Activated CD4-positive, alpha-beta T cell treated with anti-CD3 and anti-CD28 coated beads, Interleukin-2, amount 50 U/mL, for 1 hour (primary cell): ENCODE measurements around the gene XRCC4.
"Not testable (repeated sequence)": the region's sequence is repeated elsewhere in the genome, so short reads cannot be mapped to it uniquely, and the experiment has no call there.

Source experiments
- DNase-seq: peaks from one replicate; pipeline ENCODE4 v3.0.0-alpha.2; 2020

The XRCC4 gene

GRCh38 chr5:83076742-83077661, at the start of gene XRCC4, which contains the start of gene TMEM167A:
TSS of gene XRCC4 (plus strand) at chr5:83077547. CDS start at chr5:83104920, 27,373 bp downstream.
TSS of gene TMEM167A (minus strand) at chr5:83077394. CDS start at chr5:83077323, 71 bp downstream.
- peak; percentile 87 for DNase-seq

- DNase-seq, result no peak
Measured at GRCh38 chr5:83029912-83030311, 47.4 kb upstream of the XRCC4 start.

GRCh38 chr5:83031381-83031780, 46.0 kb upstream of the XRCC4 start:
- DNase-seq, result no peak

GRCh38 chr5:83034036-83034435, 43.3 kb upstream of the XRCC4 start:
- DNase-seq, result no peak

- no peak for DNase-seq
Measured at GRCh38 chr5:83034528-83035207, 42.7 kb upstream of the XRCC4 start.

GRCh38 chr5:83035373-83036100, 41.8 kb upstream of the XRCC4 start:
- no peak for DNase-seq

GRCh38 chr5:83036991-83037575, 40.3 kb upstream of the XRCC4 start:
- no peak for DNase-seq

- DNase-seq, result no peak
Measured at GRCh38 chr5:83038924-83039323, 38.4 kb upstream of the XRCC4 start.

- no peak for DNase-seq
Measured at GRCh38 chr5:83042507-83042906, 34.8 kb upstream of the XRCC4 start.

- DNase-seq, result no peak
Measured at GRCh38 chr5:83044926-83045325, 32.4 kb upstream of the XRCC4 start.

- DNase-seq, result no peak
Measured at GRCh38 chr5:83048277-83048676, 29.1 kb upstream of the XRCC4 start.

- no peak for DNase-seq
Measured at GRCh38 chr5:83048811-83049210, 28.5 kb upstream of the XRCC4 start.

GRCh38 chr5:83049370-83049885, 27.9 kb upstream of the XRCC4 start:
- DNase-seq, result no peak

GRCh38 chr5:83050723-83051340, 26.5 kb upstream of the XRCC4 start:
- no peak for DNase-seq

GRCh38 chr5:83055166-83055565, 22.2 kb upstream of the XRCC4 start:
- DNase-seq, result no peak

GRCh38 chr5:83058726-83059125, 18.6 kb upstream of the XRCC4 start:
- no peak for DNase-seq

- no peak for DNase-seq
Measured at GRCh38 chr5:83059341-83059740, 18.0 kb upstream of the XRCC4 start.

GRCh38 chr5:83066548-83067110, 10.7 kb upstream of the XRCC4 start:
- DNase-seq, result no peak

- not testable (repeated sequence) for DNase-seq
Measured at GRCh38 chr5:83067377-83067776, 10.0 kb upstream of the XRCC4 start.

- DNase-seq, result no peak
Measured at GRCh38 chr5:83069096-83069799, 8.1 kb upstream of the XRCC4 start.
